SK-N-SH (cell line): ENCODE measurements around the gene SLC22A4. TPM values are rescaled to one million over a fixed set of nuclear protein-coding genes. Genes with fewer than 3 reads are reported as not detected.

Source experiments
- CTCF ChIA-PET: fragments of 300-600, 350-600 bp; formaldehyde crosslinking; extraction: SDS; loops from one replicate; lab custom pipeline; 2021; lab: Yijun Ruan, JAX
- POLR2A ChIA-PET: fragments of 350-600 bp; sonication (Branson Sonifier 250); formaldehyde crosslinking; extraction: SDS; loops from one replicate; lab custom pipeline; 2020; ENCODE audit warnings: antibody characterized with exemption, inconsistent platforms; lab: Yijun Ruan, JAX
- DNase-seq: peaks from one replicate; pipeline ENCODE4 v3.0.0; 2012
- H2AFZ ChIP-seq: fragments of 200-600 bp; sonication (generic); 2 replicates; pipeline ENCODE4 v1.8.1; 2016; ENCODE audit warnings: antibody characterized with exemption, mild to moderate bottlenecking, low read depth
- H3F3A ChIP-seq: fragments of 200-600 bp; sonication (generic); replicated peaks from 2 replicates; pipeline ENCODE3; 2016; ENCODE audit warnings: antibody characterized with exemption, mild to moderate bottlenecking; ENCODE audit not compliant: insufficient read depth
- H3K27ac ChIP-seq, 2 experiments: fragments of 200-500 bp in 1 of 2; fragments of 200-600 bp in 1 of 2; sonication (Bioruptor generic) in 1 of 2; sonication (generic), shearing (Covaris generic) in 1 of 2; 2 replicates each; pipeline versions ENCODE4 v1.5.1 to v1.6.1; 2014 to 2016; ENCODE audit warnings: low read depth in 2 of 2, inconsistent platforms in 1 of 2, low read length in 1 of 2, mild to moderate bottlenecking in 1 of 2, mixed read lengths in 1 of 2
- H3K27me3 ChIP-seq: fragments of 200-600 bp; sonication (generic), shearing (Covaris generic); 2 replicates; pipeline ENCODE4 v1.6.1; 2016; ENCODE audit warnings: mixed run types; ENCODE audit not compliant: insufficient read depth
- H3K36me3 ChIP-seq, 2 experiments: fragments of 200-500 bp in 1 of 2; fragments of 200-600 bp in 1 of 2; sonication (Bioruptor generic) in 1 of 2; sonication (generic) in 1 of 2; replicated peaks in 1 of 2; 2 replicates each; pipeline versions ENCODE3 to v1.5.1; 2014 to 2016; ENCODE audit warnings: low read length in 1 of 2, mild to moderate bottlenecking in 1 of 2; ENCODE audit not compliant: insufficient read depth in 2 of 2, control insufficient read depth in 1 of 2
- H3K4me1 ChIP-seq, 2 experiments: fragments of 200-500 bp in 1 of 2; fragments of 200-600 bp in 1 of 2; sonication (Bioruptor generic) in 1 of 2; sonication (generic), shearing (Covaris generic) in 1 of 2; 2 replicates each; pipeline versions ENCODE4 v1.5.1 to v1.6.1; 2014 to 2016; ENCODE audit warnings: low read depth in 1 of 2, low read length in 1 of 2, mixed run types in 1 of 2; ENCODE audit not compliant: insufficient read depth in 2 of 2, control insufficient read depth in 1 of 2
- H3K4me2 ChIP-seq: fragments of 200-600 bp; sonication (generic), shearing (Covaris generic); 2 replicates; pipeline ENCODE4 v1.6.1; 2017; ENCODE audit warnings: mixed run types
- H3K4me3 ChIP-seq, 2 experiments: fragments of 200-500 bp in 1 of 2; fragments of 200-600 bp in 1 of 2; sonication (Bioruptor generic) in 1 of 2; sonication (generic), shearing (Covaris generic) in 1 of 2; 2 replicates each; pipeline versions ENCODE4 v1.5.1 to v1.8.1; 2014 to 2016; ENCODE audit warnings: low read depth in 2 of 2, inconsistent platforms in 1 of 2, low read length in 1 of 2, mild to moderate bottlenecking in 1 of 2, mixed read lengths in 1 of 2, moderate library complexity in 1 of 2
- H3K79me2 ChIP-seq: fragments of 200-600 bp; sonication (generic); 2 replicates; pipeline ENCODE4 v1.8.1; 2017; ENCODE audit warnings: mild to moderate bottlenecking; ENCODE audit not compliant: insufficient read depth
- H3K9ac ChIP-seq: fragments of 200-600 bp; sonication (generic); 2 replicates; pipeline ENCODE4 v1.6.1; 2017; ENCODE audit warnings: mixed run types
- H3K9me2 ChIP-seq: fragments of 200-600 bp; sonication (generic); 2 replicates; pipeline ENCODE4 v1.6.1; 2017; ENCODE audit warnings: mixed run types
- H3K9me3 ChIP-seq: fragments of 200-600 bp; sonication (generic); 2 replicates; pipeline ENCODE4 v1.6.1; 2017; ENCODE audit warnings: mixed run types, mild to moderate bottlenecking, moderate library complexity
- H4K20me1 ChIP-seq: fragments of 200-600 bp; sonication (generic); 2 replicates; pipeline ENCODE4 v1.6.1; 2017; ENCODE audit warnings: mild to moderate bottlenecking, mixed run types; ENCODE audit not compliant: insufficient read depth
- CHD2 ChIP-seq: fragments of 150-350 bp; IDR thresholded peaks from 2 replicates; pipeline ENCODE4 v1.6.1; 2018; ENCODE audit warnings: low read length; ENCODE audit not compliant: partially characterized antibody
- ELF1 ChIP-seq: IDR thresholded peaks from 2 replicates; pipeline ENCODE4 v1.4.0; 2012
- EP300 ChIP-seq, 2 experiments: IDR thresholded peaks; 2 replicates each; pipeline versions ENCODE4 v1.4.0 to v1.6.1; 2012; ENCODE audit warnings: borderline replicate concordance in 1 of 2, low read depth in 1 of 2, low read length in 1 of 2
- FOXM1 ChIP-seq: IDR thresholded peaks from 2 replicates; pipeline ENCODE4 v1.4.0; 2012; ENCODE audit warnings: low read depth, mild to moderate bottlenecking
- GABPA ChIP-seq: IDR thresholded peaks from 2 replicates; pipeline ENCODE4 v1.4.0; 2012; ENCODE audit warnings: low read depth, mild to moderate bottlenecking
- GATA2 ChIP-seq: sonication (generic); formaldehyde crosslinking; IDR thresholded peaks from 2 replicates; pipeline ENCODE4 v1.5.0; 2020; ENCODE audit warnings: mild to moderate bottlenecking, missing genetic modification reagents
- JUND ChIP-seq: IDR thresholded peaks from 2 replicates; pipeline ENCODE4 v1.4.0; 2012
- NRF1 ChIP-seq: IDR thresholded peaks from 2 replicates; pipeline ENCODE4 v1.6.1; 2012; ENCODE audit warnings: low read depth, mild to moderate bottlenecking, low read length
- POLR2AphosphoS5 ChIP-seq: IDR thresholded peaks from 2 replicates; pipeline ENCODE4 v1.6.1; 2012; ENCODE audit warnings: low read depth, low read length
- RAD21 ChIP-seq: IDR thresholded peaks from 2 replicates; pipeline ENCODE4 v1.6.1; 2012; ENCODE audit warnings: mild to moderate bottlenecking, low read length
- RCOR1 ChIP-seq: fragments of 150-350 bp; IDR thresholded peaks from 2 replicates; pipeline ENCODE4 v1.6.1; 2017; ENCODE audit warnings: antibody characterized with exemption, low read length
- SMC3 ChIP-seq: IDR thresholded peaks from 2 replicates; pipeline ENCODE4 v1.6.1; 2012; ENCODE audit warnings: low read depth, low read length, improper control_type of control experiment
- TAF1 ChIP-seq: IDR thresholded peaks from 2 replicates; pipeline ENCODE4 v1.6.1; 2012; ENCODE audit warnings: low read depth, mild to moderate bottlenecking, low read length, moderate library complexity, borderline replicate concordance
- TEAD4 ChIP-seq: IDR thresholded peaks from 2 replicates; pipeline ENCODE4 v1.4.0; 2012; ENCODE audit warnings: mild to moderate bottlenecking, borderline replicate concordance; ENCODE audit not compliant: insufficient read depth
- USF2 ChIP-seq: fragments of 150-350 bp; IDR thresholded peaks from 2 replicates; pipeline ENCODE4 v1.6.1; 2017; ENCODE audit warnings: antibody characterized with exemption, low read length, low read depth, borderline replicate concordance
- YY1 ChIP-seq: IDR thresholded peaks from 2 replicates; pipeline ENCODE4 v1.4.0; 2012; ENCODE audit warnings: low read depth, mild to moderate bottlenecking
- ZBTB33 ChIP-seq: IDR thresholded peaks from 2 replicates; pipeline ENCODE4 v1.4.0; 2012; ENCODE audit warnings: low read depth, borderline replicate concordance
- WGBS: methylation state at CpG from one replicate; pipeline ENCODE4 v1.1.6; 2017; ENCODE audit warnings: low lambda C conversion rate; 5-methylcytosine and 5-hydroxymethylcytosine counted together
- polyA plus RNA-seq, 3 experiments: library from polyadenylated mRNA; depleted of rRNA; stranded (reverse); fragments of >200 nt; gene quantifications; 2 replicates each; pipeline ENCODE4 v1.2.3, GENCODE V29; 2012
- TF ChIP-seq, protein P1 (sequence below): IDR thresholded peaks from 2 replicates; pipeline ENCODE4 v1.4.0; 2012; ENCODE audit warnings: low read depth, borderline replicate concordance
- TF ChIP-seq, protein P2 (sequence below): IDR thresholded peaks from 2 replicates; pipeline ENCODE4 v1.6.1; 2012; ENCODE audit warnings: mild to moderate bottlenecking, low read depth, low read length, moderate library complexity

Gene SLC22A4
- polyA plus RNA-seq, 1 of the 3 experiments (the other 2 are of a cell fraction): 3.3 TPM

DNA sequence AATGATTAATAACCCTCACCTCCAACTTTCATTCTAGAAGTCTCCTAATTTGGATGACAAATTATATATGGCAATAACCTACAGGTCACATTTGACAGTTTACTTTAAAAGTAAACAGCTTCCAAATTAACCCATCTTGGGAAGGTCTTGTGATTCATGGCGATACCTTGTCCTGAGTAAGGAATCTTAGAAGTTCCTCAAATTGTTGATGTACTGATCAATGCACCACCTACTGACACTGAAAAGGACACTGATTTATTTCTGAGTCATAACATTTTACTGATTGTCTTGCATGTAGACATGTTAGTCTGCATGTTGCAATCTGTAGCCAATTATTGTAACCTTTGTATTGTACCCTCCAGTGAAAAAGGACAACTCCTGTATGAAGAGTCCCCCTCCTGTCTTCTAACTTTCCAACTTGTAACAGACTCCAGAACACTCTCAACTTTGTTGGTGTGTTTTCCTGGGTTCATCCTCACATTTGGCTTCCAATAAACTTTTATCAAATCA is 59.3 kb downstream of the SLC22A4 start:
- Histone ChIP-seq H3K4me3 (no peak overlapping the region), H3K27ac (no peak overlapping the region), H3K9ac (no peak overlapping the region), H3F3A (no peaks in the 10 kb centered on the region), H3K36me3 (no peaks in the 10 kb centered on the region), H3K4me2 (no peak overlapping the region), H3K4me1 (no peaks in the 10 kb centered on the region), H3K9me2 (no peaks in the 10 kb centered on the region), H3K27me3 (no peaks in the 10 kb centered on the region), H2AFZ (no peak overlapping the region), H3K79me2 (no peaks in the 10 kb centered on the region), H4K20me1 (no peaks in the 10 kb centered on the region), H3K9me3 (no peaks in the 10 kb centered on the region)
- POLR2A ChIA-PET: no interaction called here
- CTCF ChIA-PET: no interaction called here
- TF ChIP-seq ELF1 (no peak), EP300 (IDR thresholded peaks at IDR 0.05; ENCODE audit: borderline replicate concordance in 1 of 2, low read depth in 1 of 2, low read length in 1 of 2) (no peak), SMC3 (no peak), CHD2 (no peak), TAF1 (no peak), GABPA (no peak), YY1 (no peak), RAD21 (no peak), USF2 (no peak), POLR2AphosphoS5 (no peak), TEAD4 (no peak), ZBTB33 (no peak), FOXM1 (no peak), RCOR1 (no peak), NRF1 (no peak), GATA2 (CRISPR knock-in tag) (no peak), JUND (no peak)
- TF ChIP-seq, protein P1, sequence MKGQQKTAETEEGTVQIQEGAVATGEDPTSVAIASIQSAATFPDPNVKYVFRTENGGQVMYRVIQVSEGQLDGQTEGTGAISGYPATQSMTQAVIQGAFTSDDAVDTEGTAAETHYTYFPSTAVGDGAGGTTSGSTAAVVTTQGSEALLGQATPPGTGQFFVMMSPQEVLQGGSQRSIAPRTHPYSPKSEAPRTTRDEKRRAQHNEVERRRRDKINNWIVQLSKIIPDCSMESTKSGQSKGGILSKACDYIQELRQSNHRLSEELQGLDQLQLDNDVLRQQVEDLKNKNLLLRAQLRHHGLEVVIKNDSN: no peak
- TF ChIP-seq, protein P2, sequence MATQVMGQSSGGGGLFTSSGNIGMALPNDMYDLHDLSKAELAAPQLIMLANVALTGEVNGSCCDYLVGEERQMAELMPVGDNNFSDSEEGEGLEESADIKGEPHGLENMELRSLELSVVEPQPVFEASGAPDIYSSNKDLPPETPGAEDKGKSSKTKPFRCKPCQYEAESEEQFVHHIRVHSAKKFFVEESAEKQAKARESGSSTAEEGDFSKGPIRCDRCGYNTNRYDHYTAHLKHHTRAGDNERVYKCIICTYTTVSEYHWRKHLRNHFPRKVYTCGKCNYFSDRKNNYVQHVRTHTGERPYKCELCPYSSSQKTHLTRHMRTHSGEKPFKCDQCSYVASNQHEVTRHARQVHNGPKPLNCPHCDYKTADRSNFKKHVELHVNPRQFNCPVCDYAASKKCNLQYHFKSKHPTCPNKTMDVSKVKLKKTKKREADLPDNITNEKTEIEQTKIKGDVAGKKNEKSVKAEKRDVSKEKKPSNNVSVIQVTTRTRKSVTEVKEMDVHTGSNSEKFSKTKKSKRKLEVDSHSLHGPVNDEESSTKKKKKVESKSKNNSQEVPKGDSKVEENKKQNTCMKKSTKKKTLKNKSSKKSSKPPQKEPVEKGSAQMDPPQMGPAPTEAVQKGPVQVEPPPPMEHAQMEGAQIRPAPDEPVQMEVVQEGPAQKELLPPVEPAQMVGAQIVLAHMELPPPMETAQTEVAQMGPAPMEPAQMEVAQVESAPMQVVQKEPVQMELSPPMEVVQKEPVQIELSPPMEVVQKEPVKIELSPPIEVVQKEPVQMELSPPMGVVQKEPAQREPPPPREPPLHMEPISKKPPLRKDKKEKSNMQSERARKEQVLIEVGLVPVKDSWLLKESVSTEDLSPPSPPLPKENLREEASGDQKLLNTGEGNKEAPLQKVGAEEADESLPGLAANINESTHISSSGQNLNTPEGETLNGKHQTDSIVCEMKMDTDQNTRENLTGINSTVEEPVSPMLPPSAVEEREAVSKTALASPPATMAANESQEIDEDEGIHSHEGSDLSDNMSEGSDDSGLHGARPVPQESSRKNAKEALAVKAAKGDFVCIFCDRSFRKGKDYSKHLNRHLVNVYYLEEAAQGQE: no peak
- 89% methylated on average over 1 of the region's 1 CpG for WGBS
- DNase-seq: no peak
